ENCODE measurements around the gene TXNRD1.
"Not testable (repeated sequence)": the region's sequence is repeated elsewhere in the genome, so short reads cannot be mapped to it uniquely, and the experiment has no call there.

The TXNRD1 gene

GRCh38 chr12:104376650-104377513 lies 161.3 kb downstream of the TXNRD1 start:
- Histone ChIP-seq H3K27me3 (ENCODE audit: control insufficient read depth, insufficient read depth, low read length) (no peaks in the 10 kb centered on the region), H3K36me3 (ENCODE audit: control insufficient read depth, insufficient read depth, low read length) (no peaks in the 10 kb centered on the region), H3K4me1 (ENCODE audit: control insufficient read depth, insufficient read depth, low read length) (no peaks in the 10 kb centered on the region), H3K9ac (ENCODE audit: low read length) (no peak overlapping the region), H3K27ac (ENCODE audit: low read depth, low read length) (no peak overlapping the region), H3K4me3 (ENCODE audit: low read length) (no peak overlapping the region)

- no peaks in the 10 kb centered on the region for H3K4me1 ChIP-seq (ENCODE audit: control insufficient read depth, insufficient read depth, low read length)
- no peak overlapping the region for H3K27ac ChIP-seq (ENCODE audit: low read depth, low read length)
- H3K9ac ChIP-seq (ENCODE audit: low read length) = no peak overlapping the region
- H3K36me3 ChIP-seq (ENCODE audit: control insufficient read depth, insufficient read depth, low read length) = no peaks in the 10 kb centered on the region
- H3K27me3 ChIP-seq (ENCODE audit: control insufficient read depth, insufficient read depth, low read length) = no peaks in the 10 kb centered on the region
- no peak overlapping the region for H3K4me3 ChIP-seq (ENCODE audit: low read length)
Observed at GRCh38 chr12:104377514-104377812, 161.9 kb downstream of the TXNRD1 start.

DNA sequence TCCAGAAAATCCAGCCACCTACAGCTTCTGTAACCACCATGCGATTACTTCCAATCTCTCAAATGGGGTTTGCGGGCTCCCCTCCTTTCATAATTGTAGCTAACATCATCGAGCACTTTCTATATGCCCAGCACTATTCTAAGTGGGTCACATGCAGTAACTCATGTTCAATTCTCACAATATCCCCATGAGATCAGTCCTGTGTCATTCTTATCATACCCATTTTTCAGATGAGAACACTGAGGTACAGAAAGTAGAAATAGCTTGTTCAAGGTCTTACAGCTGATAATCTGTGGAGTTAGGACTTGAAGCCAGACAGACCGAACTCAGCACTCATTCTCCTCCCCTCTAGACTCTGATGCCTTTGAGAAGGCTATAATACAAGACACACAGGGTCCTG lies 162.8 kb downstream of the TXNRD1 start:
- no peaks in the 10 kb centered on the region for H3K4me1 ChIP-seq (ENCODE audit: control insufficient read depth, insufficient read depth, low read length)
- no peak overlapping the region for H3K9ac ChIP-seq (ENCODE audit: low read length)
- no peak overlapping the region for H3K4me3 ChIP-seq (ENCODE audit: low read length)
- H3K36me3 ChIP-seq (ENCODE audit: control insufficient read depth, insufficient read depth, low read length) = no peaks in the 10 kb centered on the region
- H3K27ac ChIP-seq (ENCODE audit: low read depth, low read length) = no peak overlapping the region
- no peaks in the 10 kb centered on the region for H3K27me3 ChIP-seq (ENCODE audit: control insufficient read depth, insufficient read depth, low read length)

DNA sequence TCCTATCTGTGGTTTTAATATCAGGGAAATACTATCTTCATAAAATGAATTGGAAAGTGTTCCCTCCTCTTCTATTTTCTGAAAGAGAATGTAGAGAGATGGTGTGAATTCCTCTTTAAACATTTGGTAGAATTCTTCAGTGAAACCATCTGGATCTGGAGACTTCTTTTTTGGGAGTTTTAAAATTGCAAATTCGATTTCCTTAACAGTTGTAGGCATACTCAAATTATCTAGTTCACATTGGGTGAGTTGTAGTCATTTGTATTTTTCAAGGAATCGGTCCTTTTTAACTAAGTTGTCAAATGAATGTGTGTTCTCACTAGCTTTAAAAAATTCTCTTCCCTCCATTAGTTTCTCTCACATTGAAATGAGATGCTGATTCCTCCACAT lies 165.8 kb downstream of the TXNRD1 start:
- Histone ChIP-seq H3K9ac (ENCODE audit: low read length) (no peak overlapping the region), H3K27ac (ENCODE audit: low read depth, low read length) (no peak overlapping the region), H3K27me3 (ENCODE audit: control insufficient read depth, insufficient read depth, low read length) (no peaks in the 10 kb centered on the region), H3K4me3 (ENCODE audit: low read length) (no peak overlapping the region), H3K36me3 (ENCODE audit: control insufficient read depth, insufficient read depth, low read length) (no peaks in the 10 kb centered on the region), H3K4me1 (ENCODE audit: control insufficient read depth, insufficient read depth, low read length) (no peaks in the 10 kb centered on the region)

GRCh38 chr12:104381731-104382480 lies 166.3 kb downstream of the TXNRD1 start:
- H3K4me3 ChIP-seq (ENCODE audit: low read length) = no peak overlapping the region
- H3K4me1 ChIP-seq (ENCODE audit: control insufficient read depth, insufficient read depth, low read length) = no peaks in the 10 kb centered on the region
- no peaks in the 10 kb centered on the region for H3K27me3 ChIP-seq (ENCODE audit: control insufficient read depth, insufficient read depth, low read length)
- H3K36me3 ChIP-seq (ENCODE audit: control insufficient read depth, insufficient read depth, low read length) = no peaks in the 10 kb centered on the region
- no peak overlapping the region for H3K27ac ChIP-seq (ENCODE audit: low read depth, low read length)
- H3K9ac ChIP-seq (ENCODE audit: low read length) = no peak overlapping the region

DNA sequence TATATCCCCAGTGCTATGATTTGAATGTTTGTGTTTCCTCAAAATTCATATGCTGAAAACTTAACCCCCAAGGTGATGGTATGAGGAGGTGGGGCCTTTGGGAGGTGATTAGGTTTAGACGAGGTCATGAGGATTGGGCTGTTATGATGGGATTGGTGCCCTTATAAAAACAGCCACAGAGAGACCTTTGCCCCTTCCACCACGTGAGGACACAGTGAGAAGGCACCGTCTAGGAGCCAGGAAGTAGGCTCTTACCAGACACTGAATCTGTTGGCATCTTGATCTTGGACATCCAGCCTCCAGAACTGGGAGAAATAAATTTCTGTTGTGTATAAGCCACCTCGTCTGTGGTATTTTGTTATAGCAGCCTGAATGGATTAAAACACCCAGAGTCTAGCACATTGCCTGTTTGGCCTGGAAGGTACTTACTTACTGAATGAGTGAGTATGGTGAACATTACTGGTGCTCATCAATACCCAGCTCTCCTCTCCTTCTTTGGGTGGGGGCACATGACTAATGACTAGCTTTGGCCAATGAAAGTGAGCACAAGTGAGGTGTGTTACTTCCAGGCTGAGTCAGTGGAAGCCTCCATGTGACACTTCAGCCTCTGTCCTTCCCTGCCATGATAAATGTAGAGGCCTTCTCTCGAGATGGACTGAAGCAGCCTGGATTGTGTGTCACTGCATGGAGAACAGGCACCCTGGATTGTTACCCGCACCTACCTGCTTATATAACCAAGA lies 168.7 kb downstream of the TXNRD1 start:
- Histone ChIP-seq H3K9ac (ENCODE audit: low read length) (no peak overlapping the region), H3K4me3 (ENCODE audit: low read length) (no peak overlapping the region), H3K4me1 (ENCODE audit: control insufficient read depth, insufficient read depth, low read length) (no peaks in the 10 kb centered on the region), H3K27me3 (ENCODE audit: control insufficient read depth, insufficient read depth, low read length) (no peaks in the 10 kb centered on the region), H3K36me3 (ENCODE audit: control insufficient read depth, insufficient read depth, low read length) (no peaks in the 10 kb centered on the region), H3K27ac (ENCODE audit: low read depth, low read length) (no peak overlapping the region)

DNA sequence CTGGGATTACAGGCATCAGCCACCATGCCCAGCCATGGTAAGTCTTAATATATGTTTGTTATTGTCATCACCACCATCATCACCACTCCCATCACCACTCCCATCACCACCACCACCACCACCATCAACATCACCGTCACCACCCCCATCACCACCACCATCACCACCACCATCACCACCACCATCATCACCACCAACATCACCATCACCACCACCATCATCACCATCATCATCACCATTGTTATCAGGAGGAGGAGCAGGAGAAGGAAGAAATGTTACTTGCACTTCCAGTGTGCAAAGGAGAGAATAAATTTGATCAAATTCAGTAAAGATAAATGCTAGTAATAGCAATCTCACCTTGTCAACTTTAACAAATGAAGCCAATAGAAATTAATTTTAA lies 169.9 kb downstream of the TXNRD1 start:
- Histone ChIP-seq H3K36me3 (ENCODE audit: control insufficient read depth, insufficient read depth, low read length) (no peaks in the 10 kb centered on the region), H3K27me3 (ENCODE audit: control insufficient read depth, insufficient read depth, low read length) (no peaks in the 10 kb centered on the region), H3K27ac (ENCODE audit: low read depth, low read length) (no peak overlapping the region), H3K4me1 (ENCODE audit: control insufficient read depth, insufficient read depth, low read length) (no peaks in the 10 kb centered on the region), H3K4me3 (ENCODE audit: low read length) (no peak overlapping the region), H3K9ac (ENCODE audit: low read length) (no peak overlapping the region)

DNA sequence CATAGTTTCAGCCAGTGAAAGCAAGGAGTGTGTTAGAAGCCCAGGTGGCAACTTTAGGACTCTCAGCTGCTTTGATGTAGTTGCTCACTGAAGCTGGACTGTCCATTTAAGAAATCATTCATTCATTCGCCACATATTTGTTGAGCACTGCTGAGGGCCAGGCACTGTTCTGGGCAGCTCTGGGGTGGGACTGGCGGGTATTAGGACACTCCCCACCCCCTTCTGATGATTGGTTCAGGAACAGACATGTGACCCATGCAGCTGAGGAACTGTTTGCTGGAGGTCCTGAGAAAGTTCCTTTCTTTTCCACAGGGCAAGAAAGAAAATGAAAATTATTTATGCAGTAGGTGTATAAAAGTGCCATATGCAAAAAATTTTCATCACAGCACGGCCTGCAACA lies 170.9 kb downstream of the TXNRD1 start:
- Histone ChIP-seq H3K27me3 (ENCODE audit: control insufficient read depth, insufficient read depth, low read length) (no peaks in the 10 kb centered on the region), H3K27ac (ENCODE audit: low read depth, low read length) (no peak overlapping the region), H3K4me1 (ENCODE audit: control insufficient read depth, insufficient read depth, low read length) (no peaks in the 10 kb centered on the region), H3K4me3 (ENCODE audit: low read length) (no peak overlapping the region), H3K36me3 (ENCODE audit: control insufficient read depth, insufficient read depth, low read length) (no peaks in the 10 kb centered on the region), H3K9ac (ENCODE audit: low read length) (no peak overlapping the region)

- Histone ChIP-seq H3K9ac (ENCODE audit: low read length) (no peak overlapping the region), H3K27ac (ENCODE audit: low read depth, low read length) (no peak overlapping the region), H3K27me3 (ENCODE audit: control insufficient read depth, insufficient read depth, low read length) (no peaks in the 10 kb centered on the region), H3K4me1 (ENCODE audit: control insufficient read depth, insufficient read depth, low read length) (no peaks in the 10 kb centered on the region), H3K4me3 (ENCODE audit: low read length) (no peak overlapping the region), H3K36me3 (ENCODE audit: control insufficient read depth, insufficient read depth, low read length) (no peaks in the 10 kb centered on the region)
Observed at GRCh38 chr12:104387190-104387589, 171.6 kb downstream of the TXNRD1 start.

GRCh38 chr12:104394086-104394485 lies 178.5 kb downstream of the TXNRD1 start:
- H3K4me3 ChIP-seq (ENCODE audit: low read length); H3K27ac ChIP-seq (ENCODE audit: low read depth, low read length); H3K9ac ChIP-seq (ENCODE audit: low read length); H3K4me1 ChIP-seq (ENCODE audit: control insufficient read depth, insufficient read depth, low read length); H3K27me3 ChIP-seq (ENCODE audit: control insufficient read depth, insufficient read depth, low read length); H3K36me3 ChIP-seq (ENCODE audit: control insufficient read depth, insufficient read depth, low read length): not testable (repeated sequence)
